GM15510 (cell line): ENCODE measurements around the gene STMN3.

Experiments used
- POLR2A ChIP-seq: IDR thresholded peaks from 3 replicates; pipeline ENCODE4 v1.6.1; 2011; ENCODE audit warnings: borderline replicate concordance; ENCODE audit not compliant: insufficient read length; ENCODE audit errors: extremely low read depth

The STMN3 gene

DNA sequence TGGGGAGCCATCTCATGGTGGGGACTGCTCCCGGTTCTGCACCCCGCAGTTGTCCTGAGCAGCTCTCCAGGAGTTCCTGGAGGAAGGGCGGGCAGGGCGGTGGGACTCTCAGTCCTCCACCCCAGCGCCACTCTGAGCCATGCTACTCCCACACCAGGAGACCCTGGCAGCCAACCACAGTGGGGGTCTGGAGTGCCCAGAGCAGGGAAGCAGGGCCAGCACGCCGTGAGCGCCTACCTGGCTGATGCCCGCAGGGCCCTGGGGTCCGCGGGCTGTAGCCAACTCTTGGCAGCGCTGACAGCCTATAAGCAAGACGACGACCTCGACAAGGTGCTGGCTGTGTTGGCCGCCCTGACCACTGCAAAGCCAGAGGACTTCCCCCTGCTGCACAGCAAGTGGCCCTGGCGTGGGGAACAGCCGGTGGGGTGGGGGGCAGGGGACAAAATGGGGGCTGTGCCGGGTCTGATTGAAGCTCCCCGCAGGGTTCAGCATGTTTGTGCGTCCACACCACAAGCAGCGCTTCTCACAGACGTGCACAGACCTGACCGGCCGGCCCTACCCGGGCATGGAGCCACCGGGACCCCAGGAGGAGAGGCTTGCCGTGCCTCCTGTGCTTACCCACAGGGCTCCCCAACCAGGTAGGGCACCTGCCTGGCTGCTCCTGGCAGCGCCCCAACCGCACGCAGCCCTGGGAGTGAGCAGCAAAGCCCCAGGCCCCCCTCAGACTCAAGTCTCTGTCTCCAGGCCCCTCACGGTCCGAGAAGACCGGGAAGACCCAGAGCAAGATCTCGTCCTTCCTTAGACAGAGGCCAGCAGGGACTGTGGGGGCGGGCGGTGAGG, 41.6 kb upstream of the STMN3 start:
- TF ChIP-seq POLR2A, result no peak

GRCh38 chr20:63693733-63694583, 40.7 kb upstream of the STMN3 start:
- no peak for TF ChIP-seq POLR2A

- no peak for TF ChIP-seq POLR2A
Observed at GRCh38 chr20:63693083-63693732, 40.0 kb upstream of the STMN3 start.

- no peak for TF ChIP-seq POLR2A
Observed at GRCh38 chr20:63692436-63693082, 39.3 kb upstream of the STMN3 start.

- no peak for TF ChIP-seq POLR2A
Observed at GRCh38 chr20:63691711-63692435, 38.6 kb upstream of the STMN3 start.

DNA sequence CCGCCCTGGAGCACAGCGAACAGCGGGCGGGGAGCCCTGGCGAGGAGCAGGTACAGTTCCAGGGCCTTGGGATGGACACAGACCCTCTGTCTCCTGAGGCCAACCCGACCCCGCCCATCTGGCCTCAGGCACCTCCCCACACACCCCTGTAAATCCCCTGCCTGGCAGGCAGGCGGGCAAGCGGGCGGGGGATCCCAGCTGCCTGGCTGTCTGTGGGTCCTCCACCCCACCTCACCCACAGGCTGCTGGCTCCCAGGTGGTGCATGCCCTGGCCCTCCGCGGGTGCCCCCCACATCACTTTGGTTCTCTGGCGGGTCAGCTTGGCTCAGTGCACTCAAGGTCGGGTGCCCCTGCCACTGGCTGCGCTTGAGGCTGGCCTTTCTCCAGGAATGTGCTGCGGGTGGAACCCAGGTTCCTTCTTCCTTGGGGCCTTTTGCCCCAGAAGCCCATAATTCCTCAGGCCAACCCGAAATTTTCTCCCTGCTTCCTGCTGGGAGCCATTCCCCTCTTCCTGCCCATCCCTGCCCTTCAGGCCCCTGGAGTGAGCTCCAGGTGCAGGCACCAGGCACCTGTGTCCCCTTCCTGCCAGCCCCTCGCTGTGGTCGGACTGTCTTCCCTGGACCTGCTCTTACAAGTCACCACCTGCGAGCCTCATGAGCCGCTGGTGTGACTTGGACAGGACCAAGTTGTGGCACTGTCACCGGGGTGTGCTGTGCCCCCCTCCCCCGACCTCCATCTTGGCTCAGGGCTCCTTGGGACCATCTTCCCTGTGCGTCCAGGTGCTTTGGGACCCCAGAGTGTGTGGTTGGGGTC, 37.9 kb upstream of the STMN3 start:
- TF ChIP-seq POLR2A, result peak; percentile 12

DNA sequence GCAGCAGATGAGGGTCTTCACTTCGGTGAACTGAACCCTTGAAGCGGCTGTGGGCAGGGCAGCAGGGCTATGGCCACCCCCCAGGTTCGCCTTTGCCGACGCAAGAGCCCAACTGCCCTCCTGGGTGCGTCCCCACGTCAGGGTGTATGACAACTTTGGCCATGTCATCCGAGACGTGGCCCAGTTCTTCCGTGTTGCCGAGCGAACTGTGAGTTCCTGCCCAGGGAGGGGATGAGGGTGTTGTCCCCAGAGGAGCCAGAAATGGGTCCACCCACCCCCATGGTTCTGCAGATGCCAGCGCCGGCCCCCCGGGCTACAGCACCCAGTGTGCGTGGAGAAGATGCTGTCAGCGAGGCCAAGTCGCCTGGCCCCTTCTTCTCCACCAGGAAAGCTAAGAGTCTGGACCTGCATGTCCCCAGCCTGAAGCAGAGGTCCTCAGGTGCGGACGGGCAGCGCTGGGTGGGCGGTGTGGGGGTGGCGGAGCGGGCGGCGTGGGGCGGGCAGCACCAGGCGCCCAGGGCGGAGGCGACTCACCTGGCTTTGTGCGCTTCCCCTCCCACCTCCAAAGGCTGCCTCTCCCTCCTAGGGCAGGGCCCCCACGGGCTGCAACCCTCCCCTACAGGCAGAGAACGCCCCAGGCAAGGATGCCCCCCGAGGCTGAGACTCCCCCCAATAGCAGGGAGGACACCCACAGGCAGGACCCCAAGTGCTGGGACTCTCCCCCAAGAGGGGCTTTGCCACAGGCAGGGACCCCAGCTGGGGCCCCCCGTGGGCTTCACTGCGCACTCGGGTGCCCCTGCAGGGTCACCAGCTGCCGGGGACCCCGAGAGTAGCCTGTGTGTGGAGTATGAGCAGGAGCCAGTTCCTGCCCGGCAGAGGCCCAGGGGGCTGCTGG, 37.0 kb upstream of the STMN3 start:
- TF ChIP-seq POLR2A, result no peak

- no peak for TF ChIP-seq POLR2A
Observed at GRCh38 chr20:63689046-63690002, 36.1 kb upstream of the STMN3 start.

DNA sequence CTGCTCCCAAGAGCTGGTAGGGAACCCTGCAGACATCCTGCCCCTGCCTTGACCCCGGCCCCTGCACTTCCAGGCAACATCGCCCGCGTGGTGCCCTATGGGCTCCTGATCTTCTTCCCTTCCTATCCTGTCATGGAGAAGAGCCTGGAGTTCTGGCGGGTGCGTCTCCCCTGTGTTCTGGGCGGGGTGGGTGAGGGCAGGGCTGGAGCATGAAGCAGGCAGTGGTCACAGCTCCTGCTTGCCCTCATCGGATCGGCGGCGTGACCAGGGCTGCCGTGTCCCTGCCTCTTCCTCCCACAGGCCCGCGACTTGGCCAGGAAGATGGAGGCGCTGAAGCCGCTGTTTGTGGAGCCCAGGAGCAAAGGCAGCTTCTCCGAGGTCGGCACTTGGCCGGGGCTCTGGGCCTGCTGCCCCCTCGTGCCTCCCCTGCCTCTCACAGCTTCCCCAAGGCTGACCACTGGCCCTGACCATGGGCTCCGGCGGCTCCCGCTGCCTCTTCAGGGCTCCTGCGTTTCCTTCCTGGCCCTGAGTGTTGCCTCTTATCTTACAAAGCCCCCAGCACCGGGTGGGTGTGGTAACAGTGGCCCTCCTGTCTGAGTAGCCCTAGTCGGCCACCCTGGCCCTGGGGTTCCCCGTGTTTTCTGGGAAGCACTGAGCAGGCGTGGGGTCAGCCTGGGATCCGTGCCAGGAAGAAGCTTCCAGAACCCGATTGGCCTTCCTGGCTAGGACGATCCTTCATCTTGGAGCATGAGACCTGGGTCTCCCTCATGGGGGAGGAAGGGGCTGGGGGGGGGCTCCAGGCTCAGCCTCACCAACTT, 35.2 kb upstream of the STMN3 start:
- no peak for TF ChIP-seq POLR2A

GRCh38 chr20:63687419-63688178, 34.4 kb upstream of the STMN3 start:
- TF ChIP-seq POLR2A, result no peak
